CD4-positive, alpha-beta T cell treated with Interleukin-4 for 1 hour (primary cell): ENCODE data around the gene CFAP54.
"Not testable (repeated sequence)": the region's sequence is repeated elsewhere in the genome, so short reads cannot be mapped to it uniquely, and the experiment has no call there.

Experiments used
- DNase-seq, 2 donors: peaks; one replicate each; pipeline ENCODE4 v3.0.0-alpha.2; 2020 to 2022

CFAP54 gene

DNA sequence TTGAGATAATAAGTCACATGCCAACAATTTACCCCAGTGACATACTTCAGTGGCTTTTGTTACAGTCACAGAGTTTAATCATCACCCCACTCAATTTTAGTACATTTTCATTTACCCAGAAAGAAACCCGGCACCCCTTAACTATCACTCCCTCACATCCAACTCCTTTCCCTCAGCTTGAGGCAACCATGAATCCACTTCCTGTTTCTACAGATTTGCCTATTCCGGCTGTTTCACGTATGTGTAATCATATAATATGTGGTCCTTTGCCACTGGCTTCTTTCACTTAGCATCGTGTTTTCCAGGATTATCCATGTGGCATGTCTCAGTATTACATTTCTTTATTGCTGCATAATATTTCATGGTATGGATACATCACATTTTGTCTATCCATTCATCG is 147.5 kb downstream of the CFAP54 start:
- no peak for DNase-seq

DNA sequence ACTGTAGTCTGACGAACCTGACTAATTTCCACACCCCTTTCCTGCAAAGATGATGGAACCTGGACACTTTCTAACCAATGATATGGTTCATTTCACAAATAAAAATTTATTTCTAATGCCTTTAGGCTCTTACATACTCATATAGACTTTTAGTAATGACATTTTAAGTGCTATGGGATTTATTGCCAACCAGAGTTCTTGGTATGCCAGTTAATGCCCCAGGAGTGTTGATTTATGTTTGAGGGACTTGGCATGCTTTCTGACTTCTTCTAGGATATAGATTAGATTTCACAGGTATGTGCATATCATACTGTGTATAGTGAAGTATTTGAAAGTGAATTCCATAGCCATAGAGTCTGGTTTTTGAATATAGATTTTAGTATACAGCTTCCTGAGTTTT is 159.5 kb downstream of the CFAP54 start:
- no peak for DNase-seq

DNA sequence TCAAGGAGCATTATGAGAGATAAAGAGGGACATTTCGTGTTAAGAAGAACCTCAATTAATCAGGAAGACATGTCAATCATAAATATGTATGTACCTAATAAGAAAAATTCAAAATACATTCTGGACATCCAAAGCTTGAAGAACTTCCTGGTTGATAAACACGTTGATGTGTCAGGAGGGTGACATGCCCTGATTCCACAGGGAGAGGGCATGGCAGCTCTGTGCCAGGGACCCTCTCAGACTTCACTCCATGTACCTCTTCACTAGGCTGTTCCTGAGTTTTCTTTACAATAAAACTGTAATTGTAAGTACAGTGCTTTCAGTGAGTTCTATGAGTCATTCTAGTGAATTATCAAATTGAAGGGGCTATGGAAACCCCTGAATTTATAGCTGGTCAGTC is 163.5 kb downstream of the CFAP54 start:
- no peak for DNase-seq

DNA sequence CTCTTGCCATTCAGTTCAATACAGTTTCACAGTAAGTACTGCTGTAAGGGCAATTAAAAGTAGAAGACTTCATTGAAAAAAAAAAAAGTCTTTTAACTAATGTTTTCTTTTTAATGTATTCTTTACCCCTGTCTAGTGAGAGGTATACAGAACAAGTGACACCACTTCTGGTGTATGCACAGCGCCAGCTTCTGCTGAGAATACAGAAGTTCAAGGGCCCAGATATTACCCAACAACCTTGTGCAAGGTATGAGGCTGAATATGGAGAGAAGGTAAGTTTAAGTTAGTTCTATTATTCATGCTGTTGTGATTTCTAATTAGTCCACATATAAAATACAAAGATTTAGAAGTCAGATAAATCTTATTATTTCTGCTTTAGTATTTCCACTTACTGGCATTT is 168.7 kb downstream of the CFAP54 start:
- DNase-seq = no peak

DNA sequence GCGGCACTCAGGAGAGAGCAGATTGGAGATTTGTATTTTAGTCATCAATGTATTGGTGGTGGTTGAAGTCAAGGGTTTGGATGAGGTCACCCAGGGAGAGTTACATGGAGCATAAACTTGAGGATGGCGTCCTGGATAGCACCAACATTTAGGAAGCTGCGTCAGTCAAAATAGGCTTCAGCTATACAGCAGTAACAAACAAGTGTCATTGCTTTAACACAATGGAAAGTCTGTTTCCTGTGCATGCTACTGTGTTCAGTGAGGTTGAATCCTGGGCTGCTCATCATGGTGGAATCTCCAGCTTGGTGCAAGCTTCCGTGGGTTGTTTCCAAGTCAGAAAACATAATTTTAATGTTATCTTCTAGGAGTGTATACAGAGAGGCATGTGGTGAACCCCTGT is 180.4 kb downstream of the CFAP54 start:
- no peak for DNase-seq

DNA sequence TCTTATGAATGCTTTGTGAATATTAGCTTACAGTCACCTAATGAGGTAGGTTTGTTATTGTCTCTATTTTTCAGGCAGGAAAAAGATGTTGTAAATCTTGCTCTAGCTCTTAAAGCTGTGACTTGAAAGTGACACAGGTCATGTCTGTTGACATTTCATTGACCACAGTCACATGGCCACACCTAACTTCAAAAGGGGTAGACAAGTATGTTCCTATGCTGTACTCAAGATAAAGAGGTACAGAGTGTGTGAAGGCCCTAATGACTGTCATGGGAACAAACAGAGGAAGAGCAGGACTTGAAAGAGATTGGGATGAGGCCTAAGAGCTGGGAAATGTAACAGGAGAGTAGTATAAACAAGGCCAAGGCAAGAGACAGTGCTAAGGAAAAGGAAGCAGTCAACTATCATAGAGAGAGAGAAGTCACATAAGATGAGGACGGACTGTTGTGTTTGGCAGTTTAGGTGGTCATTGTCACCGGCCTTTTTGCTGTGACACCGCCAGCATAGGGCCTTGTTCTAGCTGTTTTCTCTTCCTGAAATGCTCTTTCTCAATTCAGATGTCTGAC is 181.0 kb downstream of the CFAP54 start:
- DNase-seq = no peak

DNA sequence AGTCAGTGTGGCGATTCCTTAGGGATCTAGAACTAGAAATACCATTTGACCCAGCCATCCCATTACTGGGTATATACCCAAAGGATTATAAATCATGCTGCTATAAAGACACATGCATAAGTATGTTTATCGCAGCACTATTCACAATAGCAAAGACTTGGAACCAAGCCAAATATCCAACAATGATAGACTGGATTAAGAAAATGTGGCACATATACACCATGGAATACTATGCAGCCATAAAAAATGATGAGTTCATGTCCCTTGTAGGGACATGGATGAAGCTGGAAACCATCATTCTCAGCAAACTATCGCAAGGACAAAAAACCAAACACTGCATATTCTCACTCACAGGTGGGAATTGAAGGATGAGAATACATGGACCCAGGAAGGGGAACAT is 186.1 kb downstream of the CFAP54 start:
- not testable (repeated sequence) for DNase-seq

DNA sequence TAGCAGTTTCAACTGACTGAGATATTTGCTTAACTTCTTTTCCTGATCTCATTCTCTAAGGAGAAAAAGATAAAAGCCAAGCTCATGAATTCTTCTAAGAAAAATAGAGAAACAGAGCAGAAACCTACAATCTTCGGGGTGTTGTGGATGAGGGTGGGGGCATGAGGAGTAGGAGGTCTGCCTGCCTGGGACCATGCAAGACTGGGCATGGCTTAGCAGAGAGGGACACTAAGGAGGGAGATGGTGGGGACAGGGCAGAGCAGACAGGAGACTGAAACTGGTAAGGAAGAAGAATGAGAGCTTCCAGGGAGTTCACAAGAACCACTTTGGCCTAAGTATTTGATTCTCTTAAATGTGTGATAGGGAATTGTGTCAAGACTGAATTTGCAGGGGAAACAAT is 188.0 kb downstream of the CFAP54 start:
- DNase-seq = no peak

DNA sequence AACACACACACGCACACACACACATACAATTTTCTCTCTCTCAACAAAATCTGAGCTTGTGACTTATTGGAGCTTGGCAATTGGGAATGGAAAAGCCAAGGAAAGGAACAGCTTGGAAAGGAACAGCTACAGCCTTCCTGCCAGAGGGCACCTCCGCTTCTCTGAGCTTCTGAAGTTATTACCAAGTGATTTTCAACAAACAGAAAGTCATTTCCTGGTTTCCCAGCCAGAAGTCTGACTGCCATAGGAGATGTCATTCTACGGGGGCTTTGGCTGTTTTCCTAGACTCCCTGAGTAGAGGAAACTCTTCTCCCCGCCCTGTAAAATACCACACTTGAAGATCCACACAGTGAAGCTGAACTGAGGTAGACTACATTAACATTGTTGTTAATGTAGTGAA is 198.3 kb downstream of the CFAP54 start:
- no peak for DNase-seq

DNA sequence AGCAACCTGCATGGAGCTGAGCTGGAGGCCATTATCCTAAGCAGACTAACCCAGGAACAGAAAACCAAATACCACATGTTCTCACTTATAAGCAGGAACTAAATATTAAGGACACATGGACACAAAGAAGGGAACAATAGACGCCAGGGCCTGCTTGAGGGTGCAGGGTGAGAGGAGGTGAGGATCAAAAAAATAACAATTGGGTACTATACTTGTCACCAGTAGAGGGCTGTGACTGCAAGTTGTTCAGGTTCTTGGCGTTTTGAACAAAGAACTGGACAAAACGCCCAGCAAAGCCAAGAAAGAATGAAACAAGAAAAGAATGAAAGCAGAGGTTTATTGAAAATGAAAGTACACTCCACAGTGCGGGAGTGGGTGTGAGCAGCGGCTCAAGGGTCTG is 209.1 kb downstream of the CFAP54 start:
- DNase-seq = no peak

DNA sequence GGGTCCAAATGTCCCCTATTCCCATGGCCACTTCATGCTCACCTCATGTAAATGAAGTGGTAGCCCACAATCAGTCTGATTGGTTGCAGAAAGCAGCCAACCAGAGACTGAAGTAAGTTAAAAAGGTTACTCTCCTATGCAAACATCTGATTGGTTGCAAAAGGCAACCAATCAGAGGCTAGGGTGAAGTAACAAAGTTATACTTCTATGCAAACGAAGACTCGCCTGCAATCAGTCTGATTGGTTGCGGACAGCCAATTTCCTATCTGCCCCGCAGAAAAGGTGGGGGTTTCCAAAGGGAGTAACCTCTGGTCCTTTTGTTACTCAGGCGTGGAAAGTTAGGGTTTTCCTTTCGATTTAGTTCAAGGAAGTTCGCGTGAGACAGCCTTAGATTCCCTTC is 209.6 kb downstream of the CFAP54 start:
- DNase-seq = no peak

DNA sequence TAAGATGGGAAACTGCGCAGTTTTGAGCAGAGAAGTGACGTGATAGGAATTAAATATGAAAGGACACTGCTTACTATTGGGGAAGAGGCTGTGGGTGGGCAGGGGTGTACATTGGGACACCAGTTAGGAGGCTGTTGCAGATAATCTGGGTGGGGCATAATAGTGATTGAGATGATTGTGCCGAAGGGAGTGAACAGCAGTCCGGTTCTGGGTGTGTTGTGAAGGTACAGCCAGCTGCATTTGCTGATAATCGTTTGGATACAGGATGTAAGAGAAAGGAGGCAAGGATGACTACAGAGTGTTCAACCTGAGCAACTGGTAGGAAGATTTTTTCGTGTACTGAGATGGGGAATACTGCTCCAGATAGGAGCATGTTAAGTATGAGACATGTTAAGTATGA is 212.5 kb downstream of the CFAP54 start:
- no peak for DNase-seq

DNA sequence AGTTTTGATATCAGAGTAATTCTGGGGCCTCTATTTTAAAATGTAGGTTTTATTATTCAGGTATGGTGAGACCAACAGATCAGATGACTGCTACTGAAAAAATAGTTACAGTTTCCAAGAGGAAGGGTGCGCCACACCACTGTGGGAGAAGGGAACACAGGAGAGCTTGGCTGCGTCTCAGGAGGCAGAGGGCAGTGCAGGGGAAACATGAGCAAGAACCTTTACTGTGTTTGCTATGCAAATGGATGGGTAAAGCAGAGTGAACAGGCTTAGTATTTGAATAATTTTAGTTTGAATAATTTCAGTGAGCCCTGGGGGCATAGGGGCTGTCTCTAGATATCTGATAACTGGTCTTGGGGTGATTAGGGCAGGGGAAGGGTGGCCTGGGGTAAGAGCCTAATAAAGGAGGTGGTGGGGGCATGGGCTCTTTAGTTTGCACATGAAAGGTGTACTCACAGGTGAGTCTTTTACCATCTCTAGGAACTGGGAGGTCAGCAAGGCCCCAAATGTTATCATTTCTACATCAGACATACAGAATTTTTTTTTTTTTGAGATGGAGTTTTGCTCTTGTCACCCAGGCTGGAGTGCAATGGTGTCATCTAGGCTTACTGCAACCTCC is 220.9 kb downstream of the CFAP54 start:
- no peak for DNase-seq

DNA sequence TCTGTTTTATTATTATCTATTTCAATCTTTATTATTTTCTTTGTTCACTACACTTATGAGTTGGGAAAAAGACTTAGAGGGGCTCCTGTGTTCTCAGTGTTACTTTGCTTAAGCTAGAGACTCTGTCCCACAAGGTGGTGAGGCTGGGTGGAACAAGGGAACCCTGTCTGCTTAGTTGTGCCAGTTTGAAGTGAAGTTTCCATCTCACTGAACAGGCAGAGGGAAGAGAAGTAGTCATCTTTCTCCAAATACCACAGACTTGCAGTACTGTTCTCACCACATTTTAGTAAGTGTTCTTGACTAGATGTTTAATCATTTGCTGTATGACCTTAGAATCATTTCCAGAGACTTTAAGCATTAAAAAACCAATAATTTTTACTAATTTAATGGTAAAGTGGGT is 222.0 kb downstream of the CFAP54 start:
- no peak for DNase-seq

DNA sequence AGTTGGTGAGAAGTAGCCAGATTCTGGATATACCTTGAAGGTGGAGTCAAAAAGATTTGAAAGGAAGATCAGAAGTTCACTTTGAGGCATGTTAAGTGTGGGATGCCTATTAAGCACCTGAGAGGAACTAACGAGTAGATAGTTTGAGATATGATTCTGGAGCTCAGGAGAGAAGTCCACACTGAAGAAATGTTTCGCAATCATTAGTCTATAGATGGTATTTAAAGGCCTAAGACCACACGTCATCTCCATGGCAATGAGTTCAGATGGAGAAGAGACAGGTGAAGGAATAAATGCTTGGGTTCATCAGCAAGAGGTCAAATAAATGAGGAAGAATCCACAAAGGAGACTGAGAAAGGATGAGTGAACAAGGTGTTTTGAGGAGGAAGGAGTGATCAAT is 224.8 kb downstream of the CFAP54 start:
- no peak for DNase-seq

DNA sequence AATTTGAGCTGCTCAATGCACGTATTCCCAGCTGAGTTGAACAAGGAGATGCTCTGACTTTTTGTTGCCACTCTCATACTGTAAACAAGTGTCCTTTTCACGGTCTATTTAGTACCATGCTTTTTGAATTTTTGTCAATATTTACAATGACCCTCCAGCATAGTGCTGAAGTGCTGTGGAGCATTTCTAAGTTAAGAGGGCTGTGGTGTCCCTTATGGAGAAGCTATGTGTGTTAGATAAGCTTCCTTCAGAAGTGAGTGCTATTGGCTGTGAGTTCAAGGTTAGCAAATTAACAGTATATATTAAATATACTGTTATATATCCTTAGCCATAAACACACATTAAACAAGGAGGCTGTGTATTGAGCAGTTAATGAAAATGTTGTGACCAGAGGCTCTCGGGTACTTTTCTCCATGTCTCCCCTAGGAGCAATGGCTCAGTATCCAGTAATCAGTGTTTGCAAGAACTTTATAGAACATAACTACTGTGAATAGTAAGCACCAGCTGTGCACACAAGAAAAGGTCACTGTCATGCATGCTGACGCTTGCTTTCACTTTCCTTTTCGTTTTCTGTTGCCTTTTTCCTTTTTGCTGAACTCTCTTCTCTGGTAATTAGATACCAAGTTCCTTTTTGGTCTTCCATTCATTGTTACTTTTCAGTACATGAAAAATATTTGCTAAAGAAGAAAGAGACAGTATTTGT is 230.4 kb downstream of the CFAP54 start:
- peak in 1 of 2 donors; percentile 52 for DNase-seq

DNA sequence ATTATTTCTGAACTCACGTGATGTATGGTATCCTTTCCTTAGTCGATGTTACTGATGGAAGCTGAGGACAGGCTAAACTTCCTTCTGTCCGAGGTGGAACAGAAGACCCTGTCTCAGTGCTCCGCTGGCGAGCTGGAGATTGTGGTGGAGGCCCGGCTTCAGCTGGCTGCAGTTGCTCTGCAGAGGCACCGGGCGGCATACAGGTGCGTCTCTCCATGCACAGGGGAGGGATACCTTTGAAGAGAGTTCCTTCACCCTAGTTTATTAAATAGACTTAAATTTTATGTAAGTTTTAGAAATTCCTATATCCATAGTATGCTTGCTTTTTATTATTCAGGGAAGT is 231.0 kb downstream of the CFAP54 start:
- no peak for DNase-seq

DNA sequence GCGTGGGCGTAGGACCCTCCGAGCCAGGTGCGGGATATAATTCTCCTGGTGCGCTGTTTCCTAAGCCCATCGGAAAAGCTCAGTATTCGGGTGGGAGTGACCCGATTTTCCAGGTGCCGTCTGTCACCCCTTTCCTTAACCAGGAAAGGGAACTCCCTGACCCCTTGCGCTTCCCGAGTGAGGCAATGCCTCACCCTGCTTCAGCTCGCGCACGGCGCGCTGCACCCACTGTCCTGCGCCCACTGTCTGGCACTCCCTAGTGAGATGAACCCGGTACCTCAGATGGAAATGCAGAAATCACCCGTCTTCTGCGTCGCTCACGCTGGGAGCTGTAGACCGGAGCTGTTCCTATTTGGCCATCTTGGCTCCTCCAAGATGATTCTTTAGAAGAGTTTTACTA is 240.1 kb downstream of the CFAP54 start:
- not testable (repeated sequence) for DNase-seq

DNA sequence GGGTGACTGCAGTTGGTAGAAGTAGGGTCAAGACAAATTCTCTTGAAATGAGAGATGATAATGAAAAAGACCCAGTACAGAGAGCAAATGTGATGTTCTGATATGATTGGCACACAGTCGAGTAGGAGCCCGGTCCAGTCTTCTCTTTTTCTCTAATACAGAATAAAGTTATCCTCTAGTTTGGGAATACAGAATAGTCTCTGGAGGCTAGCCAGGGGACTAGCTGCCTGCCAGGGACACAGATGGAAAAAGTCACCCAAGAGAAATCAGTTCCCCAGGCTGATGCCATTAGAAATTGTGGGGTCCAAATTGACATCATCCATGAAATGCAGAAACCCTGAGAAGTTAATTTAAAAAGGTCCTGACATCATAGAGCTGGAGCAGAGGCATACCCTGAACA is 240.5 kb downstream of the CFAP54 start:
- DNase-seq = no peak

DNA sequence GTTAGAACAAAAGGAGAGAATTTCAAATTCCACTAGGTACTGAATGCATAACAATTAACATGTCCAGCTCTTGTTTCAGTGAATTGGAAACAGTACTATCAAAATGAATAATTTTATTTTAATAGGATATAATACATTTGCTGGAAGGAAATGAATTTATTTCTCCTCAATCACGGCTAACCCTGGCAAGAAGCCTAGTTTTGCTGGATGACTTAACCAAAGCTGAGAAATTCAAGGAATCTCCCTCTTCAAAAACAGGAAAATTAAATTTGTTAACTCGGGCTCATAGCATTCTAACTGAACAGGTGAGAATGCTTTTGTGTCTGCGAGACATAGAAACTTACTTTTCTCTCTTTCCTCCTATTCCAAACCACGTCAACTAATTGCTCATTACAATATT is 254.2 kb downstream of the CFAP54 start:
- no peak for DNase-seq

DNA sequence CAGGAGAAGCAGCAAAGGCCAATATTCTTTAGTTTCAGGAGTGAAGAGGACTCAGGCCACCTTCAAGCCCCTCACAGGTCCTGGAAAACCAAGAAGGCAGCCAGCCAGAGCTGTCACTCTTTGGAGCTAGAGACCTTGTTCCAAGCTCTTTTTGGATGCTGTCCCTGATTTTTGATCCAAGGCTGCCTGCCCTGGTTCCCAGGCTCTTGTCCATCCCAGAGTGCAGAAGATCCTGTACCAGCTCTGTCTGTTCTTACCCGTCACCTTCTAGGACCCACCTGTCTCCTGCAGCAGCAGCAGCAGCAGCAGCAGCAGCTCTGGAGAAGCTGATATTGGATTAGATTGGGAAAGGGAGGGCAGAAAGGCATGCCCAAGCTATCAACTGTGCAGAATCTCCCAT is 260.6 kb downstream of the CFAP54 start:
- no peak for DNase-seq

DNA sequence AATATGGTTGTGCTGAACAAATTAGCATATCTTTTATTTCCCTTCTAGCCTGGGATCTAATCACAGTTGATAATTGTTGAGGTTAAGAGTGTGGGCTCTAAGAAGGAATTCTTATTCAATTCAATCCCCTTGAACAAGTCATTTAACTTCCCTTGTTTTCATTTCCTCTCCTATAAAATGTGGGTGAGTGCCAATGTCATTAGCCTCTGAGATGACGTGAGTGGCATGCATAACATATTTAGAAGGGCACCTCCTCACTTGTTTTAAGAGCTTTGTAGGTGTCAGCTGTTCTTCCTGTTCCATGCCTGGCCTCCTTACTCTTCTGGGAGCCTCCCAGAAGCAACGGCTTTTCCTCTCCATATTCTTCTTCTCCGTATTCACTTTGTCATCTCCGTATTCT is 262.2 kb downstream of the CFAP54 start:
- DNase-seq = no peak

DNA sequence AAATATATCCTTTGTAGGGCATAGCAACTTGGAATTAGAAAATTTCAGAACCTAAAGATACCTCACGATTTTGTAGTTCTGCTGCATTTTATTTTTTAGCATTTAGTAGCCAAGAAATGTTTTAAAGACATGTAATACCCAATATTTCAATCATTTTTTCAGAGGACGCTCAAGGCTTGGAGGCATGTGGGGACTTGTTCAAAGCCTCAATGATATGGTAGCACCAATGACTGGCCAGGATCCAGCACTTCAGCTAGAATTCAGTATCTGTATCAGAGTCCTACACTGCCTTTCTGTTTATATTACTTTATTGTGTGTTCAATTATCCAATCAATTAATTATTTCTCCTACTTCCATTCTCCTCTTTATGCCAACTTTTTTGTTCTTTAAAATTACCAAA is 262.8 kb downstream of the CFAP54 start:
- DNase-seq = no peak

DNA sequence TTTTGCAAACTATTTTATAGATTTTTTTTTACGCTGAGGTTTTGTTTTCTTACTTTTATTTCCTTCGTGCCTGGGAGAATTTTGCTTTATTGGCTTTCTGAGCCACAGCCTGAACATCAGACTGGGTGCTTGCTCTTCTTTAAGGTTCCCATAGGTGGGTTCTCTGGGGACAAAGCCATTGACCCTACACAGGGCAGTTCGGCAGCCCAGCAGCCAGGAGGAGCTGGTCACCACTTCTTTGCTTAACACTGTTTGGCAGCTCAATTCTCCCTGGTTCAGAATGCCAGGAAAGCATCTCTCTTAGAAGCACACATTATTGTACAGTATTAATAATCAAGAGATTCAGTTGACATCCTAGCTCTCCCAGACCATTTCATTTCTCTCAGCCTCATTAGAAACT is 276.9 kb downstream of the CFAP54 start:
- DNase-seq = no peak

DNA sequence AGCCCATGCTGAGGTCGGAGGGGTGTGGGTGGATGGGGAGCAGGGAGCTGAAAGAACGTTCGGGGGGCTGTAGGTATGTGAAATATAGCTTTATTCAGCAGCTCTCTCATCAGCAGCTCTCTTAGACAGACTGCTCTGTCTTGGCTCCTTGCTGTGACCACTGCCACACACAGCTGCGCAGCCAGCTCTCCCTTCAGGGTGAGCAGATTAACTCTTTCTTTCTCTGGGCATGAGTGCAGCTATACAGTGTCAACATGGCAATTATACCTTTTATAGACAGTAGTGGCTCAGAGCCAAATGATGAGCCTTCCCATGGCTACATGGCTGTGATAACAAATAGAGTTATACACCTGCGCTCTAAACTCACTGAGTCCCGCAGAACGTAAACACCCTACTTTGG is 280.0 kb downstream of the CFAP54 start:
- DNase-seq = no peak
